ENCODE measurements around the gene CENPS.

DNA sequence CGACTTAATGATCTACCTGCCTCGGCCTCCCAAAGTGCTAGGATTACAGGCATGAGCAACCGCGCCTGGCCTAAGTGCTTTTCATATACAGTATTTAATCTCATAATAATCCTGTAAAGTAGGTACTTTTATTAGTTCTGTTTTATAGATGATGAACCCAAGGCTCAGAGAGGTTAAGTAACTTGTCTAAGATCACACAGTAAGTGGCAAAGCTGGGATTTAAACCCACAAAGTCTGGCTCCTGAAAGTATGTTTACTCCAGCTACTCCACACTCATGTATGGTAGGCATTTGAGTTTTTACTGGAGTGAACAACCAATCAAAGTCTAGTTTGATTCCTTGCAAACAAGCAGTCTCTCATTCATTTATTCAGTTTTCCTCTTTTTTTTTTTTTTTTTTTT, 39.8 kb downstream of the CENPS start:
- no peak for TF ChIP-seq EZH2phosphoT487 (IDR thresholded peaks at IDR 0.05; ENCODE audit: insufficient read depth, low read depth)
- TF ChIP-seq EZH2 (IDR thresholded peaks at IDR 0.05; ENCODE audit: insufficient read depth, poor library complexity, severe bottlenecking): no peak
